Hematopoietic multipotent progenitor cell treated with erythropoietin and hydrocortisone succinate and interleukin-3 and kit ligand, for 4 days (in vitro differentiated cells): Measurements from ENCODE around the gene ANKMY1.
A peak's percentile ranks its signal among the peaks of the same experiment; 100 is the strongest.

Experiments used
- DNase-seq: peaks from one replicate; pipeline ENCODE4 v3.0.0-alpha.2; 2015

ANKMY1 gene

DNA sequence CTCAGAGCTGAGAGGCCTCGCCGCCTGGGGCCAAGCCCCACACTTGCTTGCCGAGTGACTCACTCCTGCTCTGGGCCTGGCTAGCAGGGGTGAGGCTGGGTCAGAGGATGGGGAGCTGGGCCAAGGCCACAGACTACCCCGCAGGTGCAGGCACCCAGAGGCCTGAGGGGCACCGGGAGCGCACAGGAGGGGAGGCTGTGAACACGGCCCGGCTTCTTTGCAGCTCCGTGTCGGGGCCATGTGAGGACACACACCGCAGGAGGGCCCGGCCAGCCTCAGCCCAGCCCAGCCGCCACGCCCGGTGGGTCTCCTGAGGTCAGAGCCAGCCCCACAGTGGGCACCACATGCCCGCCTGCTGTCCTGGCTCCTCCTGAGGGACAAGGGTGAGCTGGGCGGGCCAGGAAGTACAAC is 113.9 kb downstream of the ANKMY1 start:
- no peak for DNase-seq

- DNase-seq, result no peak
Measured at GRCh38 chr2:240442891-240443715, 114.7 kb downstream of the ANKMY1 start.

- DNase-seq, result no peak
Measured at GRCh38 chr2:240441993-240442411, 115.8 kb downstream of the ANKMY1 start.

DNA sequence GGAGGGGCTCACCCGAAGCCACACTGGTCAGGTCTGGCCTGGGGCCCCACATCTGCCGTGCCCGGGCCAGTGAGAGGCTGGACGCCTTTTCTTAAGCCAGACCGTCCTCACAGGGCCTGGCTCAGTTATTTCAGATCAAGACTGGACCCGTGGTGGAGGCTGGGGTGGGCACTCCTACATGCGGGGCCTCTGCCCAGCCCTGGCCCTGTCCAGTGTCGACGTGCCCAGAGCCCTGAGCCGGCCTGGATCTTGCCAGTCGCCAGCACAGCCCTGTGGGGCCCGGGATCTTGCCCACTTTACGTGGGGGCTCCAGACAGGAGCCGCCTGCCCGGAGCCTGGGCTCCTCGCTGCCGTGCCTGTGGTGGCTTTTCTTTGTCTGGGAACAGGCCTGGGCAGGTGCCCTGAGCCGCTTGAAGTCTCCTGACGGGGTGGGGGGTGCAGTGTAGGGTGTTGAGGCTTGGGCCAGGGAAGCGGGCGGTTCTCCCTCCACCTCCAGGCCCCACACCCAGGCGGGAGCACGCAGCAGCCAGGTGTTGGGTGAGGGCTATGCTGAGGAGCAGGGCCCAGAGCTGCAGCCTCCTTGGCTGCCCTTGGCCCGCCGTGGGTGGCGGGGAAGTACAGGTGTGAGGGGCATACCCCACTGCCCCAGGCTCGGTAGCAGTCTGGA is 116.3 kb downstream of the ANKMY1 start:
- no peak for DNase-seq

- no peak for DNase-seq
Measured at GRCh38 chr2:240440704-240441320, 117.0 kb downstream of the ANKMY1 start.

- DNase-seq, result no peak
Measured at GRCh38 chr2:240440251-240440650, 117.5 kb downstream of the ANKMY1 start.

GRCh38 chr2:240439698-240440151 is 118.1 kb downstream of the ANKMY1 start:
- DNase-seq, result no peak

GRCh38 chr2:240438810-240439697 is 118.7 kb downstream of the ANKMY1 start:
- no peak for DNase-seq

GRCh38 chr2:240437861-240438809 is 119.7 kb downstream of the ANKMY1 start:
- DNase-seq, result peak; percentile 76

DNA sequence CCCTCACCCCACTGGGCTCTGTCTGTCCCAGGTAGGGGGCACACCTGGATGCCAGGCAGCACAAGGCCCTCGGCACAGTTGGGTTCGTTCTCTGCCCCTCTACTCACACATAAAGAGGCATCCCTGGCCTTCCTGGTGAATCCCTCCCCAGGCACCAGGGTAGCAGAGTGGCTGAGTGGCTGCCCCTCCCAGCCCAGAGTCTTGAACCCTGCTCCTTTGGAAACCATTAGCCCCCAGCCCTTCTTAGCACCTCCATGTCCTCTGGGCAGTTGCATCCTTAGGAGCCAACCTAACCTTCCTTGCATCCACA is 120.3 kb downstream of the ANKMY1 start:
- DNase-seq, result no peak

GRCh38 chr2:240436683-240437550 is 120.9 kb downstream of the ANKMY1 start:
- no peak for DNase-seq

DNA sequence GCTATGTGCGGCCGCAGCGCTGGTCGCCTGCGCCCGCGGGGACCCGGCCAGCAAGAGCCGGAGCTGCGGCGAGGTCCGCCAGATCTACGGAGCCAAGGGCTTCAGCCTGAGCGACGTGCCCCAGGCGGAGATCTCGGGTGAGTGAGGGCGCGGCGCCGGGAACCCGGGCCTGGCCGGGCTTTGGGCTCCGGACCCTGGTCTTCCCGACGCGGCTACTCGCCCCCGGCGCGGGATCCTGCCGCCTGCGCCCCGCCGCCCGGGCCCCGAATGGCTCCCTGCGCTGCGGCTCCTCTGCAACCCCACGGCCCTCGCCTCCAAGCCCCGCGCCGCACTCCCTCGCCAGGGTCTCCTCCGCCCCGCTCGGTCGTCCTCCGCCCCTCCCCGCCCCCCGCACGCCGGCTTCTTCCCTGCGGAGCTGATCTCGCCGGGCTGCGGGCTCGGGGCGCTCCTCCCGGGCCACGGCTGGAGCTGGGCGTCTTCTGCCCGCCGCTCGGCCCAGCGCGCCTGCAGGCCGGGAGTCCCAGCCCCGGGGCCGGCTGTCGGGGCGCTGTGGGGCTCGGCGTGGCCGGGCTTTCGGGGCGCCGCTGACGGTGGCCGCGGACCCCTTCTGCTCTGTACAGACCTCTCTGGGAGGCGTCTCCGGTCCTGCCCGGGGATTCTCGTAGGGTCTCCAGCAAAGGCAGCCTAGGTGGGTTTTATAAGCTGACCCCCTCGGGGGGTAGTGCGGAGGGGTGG is 121.7 kb downstream of the ANKMY1 start:
- DNase-seq, result peak; percentile 28

GRCh38 chr2:240435457-240435947 is 122.3 kb downstream of the ANKMY1 start, which contains the start of gene GPC1:
Gene GPC1 (plus strand): TSS chr2:240435663. CDS start chr2:240435919, 256 bp downstream.
- peak; percentile 63 for DNase-seq

- peak; percentile 82 for DNase-seq
Measured at GRCh38 chr2:240434728-240435456, 122.9 kb downstream of the ANKMY1 start.

- no peak for DNase-seq
Measured at GRCh38 chr2:240433973-240434727, 123.6 kb downstream of the ANKMY1 start.

- DNase-seq, result no peak
Measured at GRCh38 chr2:240432820-240433801, 124.7 kb downstream of the ANKMY1 start.

GRCh38 chr2:240432430-240432819 is 125.4 kb downstream of the ANKMY1 start:
- no peak for DNase-seq
